Measurements from ENCODE around the gene MARK3. TPM values are rescaled to one million over a fixed set of nuclear protein-coding genes. Genes with fewer than 3 reads are reported as not detected.

Gene MARK3
- polyA plus RNA-seq, 3 donors, result 29.3 to 163 (median 44.7) TPM

DNA sequence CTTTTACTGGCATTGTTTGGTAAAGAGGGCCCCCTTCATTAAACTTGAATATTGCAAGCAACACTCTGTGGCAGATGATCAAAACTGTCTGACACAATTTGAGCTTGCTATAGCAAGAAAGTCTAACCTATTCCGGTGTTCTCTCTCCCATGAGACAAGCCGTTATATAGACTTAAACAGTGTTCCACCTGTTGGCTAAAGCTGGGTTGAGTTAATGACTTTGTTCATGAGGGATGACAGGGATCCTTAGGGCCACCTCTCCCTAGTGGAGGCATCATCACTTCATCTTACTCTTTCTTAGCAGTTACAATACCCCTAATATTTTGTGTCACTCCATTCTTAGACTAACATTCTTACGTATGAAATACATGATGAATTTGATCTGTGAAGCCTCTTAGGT is 47.4 kb upstream of the MARK3 start:
- TF ChIP-seq, protein P1, sequence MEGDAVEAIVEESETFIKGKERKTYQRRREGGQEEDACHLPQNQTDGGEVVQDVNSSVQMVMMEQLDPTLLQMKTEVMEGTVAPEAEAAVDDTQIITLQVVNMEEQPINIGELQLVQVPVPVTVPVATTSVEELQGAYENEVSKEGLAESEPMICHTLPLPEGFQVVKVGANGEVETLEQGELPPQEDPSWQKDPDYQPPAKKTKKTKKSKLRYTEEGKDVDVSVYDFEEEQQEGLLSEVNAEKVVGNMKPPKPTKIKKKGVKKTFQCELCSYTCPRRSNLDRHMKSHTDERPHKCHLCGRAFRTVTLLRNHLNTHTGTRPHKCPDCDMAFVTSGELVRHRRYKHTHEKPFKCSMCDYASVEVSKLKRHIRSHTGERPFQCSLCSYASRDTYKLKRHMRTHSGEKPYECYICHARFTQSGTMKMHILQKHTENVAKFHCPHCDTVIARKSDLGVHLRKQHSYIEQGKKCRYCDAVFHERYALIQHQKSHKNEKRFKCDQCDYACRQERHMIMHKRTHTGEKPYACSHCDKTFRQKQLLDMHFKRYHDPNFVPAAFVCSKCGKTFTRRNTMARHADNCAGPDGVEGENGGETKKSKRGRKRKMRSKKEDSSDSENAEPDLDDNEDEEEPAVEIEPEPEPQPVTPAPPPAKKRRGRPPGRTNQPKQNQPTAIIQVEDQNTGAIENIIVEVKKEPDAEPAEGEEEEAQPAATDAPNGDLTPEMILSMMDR (IDR thresholded peaks at IDR 0.05), result no peak
- H3K9ac ChIP-seq (ENCODE audit: insufficient read depth, low read length, poor library complexity, severe bottlenecking), result no peak overlapping the region
- H3K9me3 Mint-ChIP-seq, result no peaks in the 10 kb centered on the region
- peaks cover 75 to 78% of the 10 kb centered on the region in 2 donors for H3K36me3 ChIP-seq (replicated peaks in 1 of 2; ENCODE audit: control insufficient read depth in 1 of 2, insufficient read depth in 2 of 2, low read length in 2 of 2)
- H3K79me2 ChIP-seq (ENCODE audit: insufficient read depth, low read length), result peaks cover 73% of the 10 kb centered on the region
- peaks cover 14 to 22% of the 10 kb centered on the region in 2 donors for H3K4me1 ChIP-seq (ENCODE audit: control insufficient read depth in 1 of 2, insufficient read depth in 2 of 2, low read length in 2 of 2)
- H3K27me3 ChIP-seq (ENCODE audit: control insufficient read depth in 2 of 2, insufficient read depth in 2 of 2, low read length in 2 of 2), result no peaks in the 10 kb centered on the region
- H3K4me1 Mint-ChIP-seq, result peaks cover 17% of the 10 kb centered on the region
- peaks cover 81% of the 10 kb centered on the region for H4K20me1 ChIP-seq (ENCODE audit: insufficient read depth, low read length)
- no peak overlapping the region for H3K27ac ChIP-seq (ENCODE audit: low read depth in 1 of 2, low read length in 2 of 2)
- H3K27me3 Mint-ChIP-seq (ENCODE audit: low read depth in 3 of 3), result no peaks in the 10 kb centered on the region
- H2AFZ ChIP-seq (ENCODE audit: insufficient read depth, low read depth, low read length, poor library complexity, severe bottlenecking), result no peak overlapping the region
- no peak overlapping the region for H3K4me2 ChIP-seq (replicated peaks; ENCODE audit: extremely low read depth, low read length, poor library complexity, severe bottlenecking)
- H3K27ac Mint-ChIP-seq, result peak overlapping the region in 2 of 7 donors; percentile 26 to 34
- no peaks in the 10 kb centered on the region for H3K9me3 ChIP-seq (replicated peaks in 1 of 2; ENCODE audit: control insufficient read depth in 1 of 2, insufficient read depth in 1 of 2, low read length in 2 of 2)
- H3K36me3 Mint-ChIP-seq, result peaks cover 76 to 78% of the 10 kb centered on the region in 2 donors
- no CpG with 5 or more reads among the region's 3 CpGs for WGBS (ENCODE audit: insufficient coverage)
- H3K4me3 ChIP-seq (replicated peaks in 1 of 3; ENCODE audit: low read depth in 2 of 3, low read length in 3 of 3), result no peak overlapping the region
- H3K4me3 Mint-ChIP-seq, result no peak overlapping the region
- no peak for DNase-seq
- intact Hi-C loops (cut with micrococcal nuclease), result loop anchor here in 1 of 2 donors (5.0 to 10.0 kb wide), 2 partner anchors 187 to 1255 kb away; partner anchors contain the start of genes CKB and TRMT61A

DNA sequence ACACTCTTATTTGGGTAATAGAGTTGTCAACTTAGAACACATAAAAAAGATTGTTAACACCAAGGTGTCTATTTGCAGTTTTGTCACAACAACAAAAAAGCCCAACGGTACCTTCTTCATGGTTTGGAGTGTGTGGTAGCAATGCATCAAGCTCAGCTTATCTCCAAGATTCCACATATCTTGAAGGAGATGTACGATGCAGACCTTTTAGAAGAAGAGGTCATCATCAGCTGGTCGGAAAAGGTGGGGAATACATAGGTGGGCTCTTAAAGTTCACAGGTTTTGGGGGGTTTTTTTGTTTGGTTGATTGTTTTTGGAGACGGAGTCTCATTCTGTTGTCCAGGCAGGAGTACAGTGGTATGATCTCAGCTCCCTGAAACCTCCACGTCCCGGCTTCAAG is 45.7 kb upstream of the MARK3 start:
- TF ChIP-seq, protein P1 (IDR thresholded peaks at IDR 0.05), result no peak
- H3K4me3 Mint-ChIP-seq, result no peak overlapping the region
- peaks cover 10 to 15% of the 10 kb centered on the region in 2 donors for H3K4me1 ChIP-seq (ENCODE audit: control insufficient read depth in 1 of 2, insufficient read depth in 2 of 2, low read length in 2 of 2)

More for the DNA sequence above, 45.7 kb upstream of the MARK3 start:
- Histone ChIP-seq H3K27ac (ENCODE audit: low read depth in 1 of 2, low read length in 2 of 2) (no peak overlapping the region), H4K20me1 (ENCODE audit: insufficient read depth, low read length) (peaks cover 99% of the 10 kb centered on the region), H3K36me3 (replicated peaks in 1 of 2; ENCODE audit: control insufficient read depth in 1 of 2, insufficient read depth in 2 of 2, low read length in 2 of 2) (peaks cover 93 to 96% of the 10 kb centered on the region in 2 donors), H2AFZ (ENCODE audit: insufficient read depth, low read depth, low read length, poor library complexity, severe bottlenecking) (no peak overlapping the region), H3K9ac (ENCODE audit: insufficient read depth, low read length, poor library complexity, severe bottlenecking) (no peak overlapping the region), H3K4me3 (replicated peaks in 1 of 3; ENCODE audit: low read depth in 2 of 3, low read length in 3 of 3) (no peak overlapping the region), H3K27me3 (ENCODE audit: control insufficient read depth in 2 of 2, insufficient read depth in 2 of 2, low read length in 2 of 2) (no peaks in the 10 kb centered on the region), H3K9me3 (replicated peaks in 1 of 2; ENCODE audit: control insufficient read depth in 1 of 2, insufficient read depth in 1 of 2, low read length in 2 of 2) (no peaks in the 10 kb centered on the region), H3K79me2 (ENCODE audit: insufficient read depth, low read length) (peaks cover 68% of the 10 kb centered on the region), H3K4me2 (replicated peaks; ENCODE audit: extremely low read depth, low read length, poor library complexity, severe bottlenecking) (no peak overlapping the region)
- Mint-ChIP-seq H3K27me3 (ENCODE audit: low read depth in 3 of 3) (no peaks in the 10 kb centered on the region), H3K27ac (peak overlapping the region in 1 of 7 donors; percentile 13), H3K4me1 (peaks cover 14% of the 10 kb centered on the region), H3K36me3 (peaks cover 92 to 94% of the 10 kb centered on the region in 2 donors), H3K9me3 (no peaks in the 10 kb centered on the region)
- WGBS (ENCODE audit: insufficient coverage), result 100% methylated on average over 5 of the region's 6 CpGs
- no peak for DNase-seq
- intact Hi-C loops (cut with micrococcal nuclease), result loop anchor here in 1 of 2 donors (5.0 to 10.0 kb wide), 2 partner anchors 185 to 1257 kb away; partner anchors contain the start of genes CKB and TRMT61A

All from CD14-positive monocyte (primary cell).